Activated CD8-positive, alpha-beta T cell treated with anti-CD3 and anti-CD28 coated beads for 36 hours (primary cell): ENCODE results near the gene MGRN1. TPM values are rescaled to one million over a fixed set of nuclear protein-coding genes. Genes with fewer than 3 reads are reported as not detected.

Source experiments
- ATAC-seq: fragments of 200-7000 bp; cut with Tn5 transposase; one replicate; pipeline ENCODE4 v1.10.0; 2021; ENCODE audit warnings: mild to moderate bottlenecking, moderate library complexity
- CTCF ChIA-PET: fragments of 350-600 bp; sonication (Branson Sonifier 250); formaldehyde crosslinking; loops from one replicate; lab custom pipeline; 2021; ENCODE audit warnings: antibody characterized with exemption; lab: Charles Lee
- POLR2A ChIA-PET: fragments of 350-600 bp; sonication (Branson Sonifier 250); formaldehyde crosslinking; loops from one replicate; lab custom pipeline; 2021; ENCODE audit warnings: antibody characterized with exemption; lab: Charles Lee
- DNase-seq: peaks from one replicate; pipeline ENCODE4 v3.0.0-alpha.2; 2020
- H3K27ac Mint-ChIP-seq: one replicate; pipeline ENCODE4 v1.8.0; 2021; ENCODE audit warnings: mild to moderate bottlenecking, mixed read lengths
- H3K27me3 Mint-ChIP-seq: one replicate; pipeline ENCODE4 v1.8.0; 2021; ENCODE audit warnings: mixed read lengths
- H3K36me3 Mint-ChIP-seq: one replicate; pipeline ENCODE4 v1.8.0; 2021; ENCODE audit warnings: low read depth, mixed read lengths
- H3K4me1 Mint-ChIP-seq: one replicate; pipeline ENCODE4 v1.8.0; 2021; ENCODE audit warnings: low read depth, mixed read lengths
- H3K4me3 Mint-ChIP-seq: one replicate; pipeline ENCODE4 v1.8.0; 2021; ENCODE audit warnings: mild to moderate bottlenecking, moderate library complexity, mixed read lengths
- H3K9me3 Mint-ChIP-seq: one replicate; pipeline ENCODE4 v1.8.0; 2021; ENCODE audit warnings: mixed read lengths
- intact Hi-C: fragments of 100-400 bp; cut with micrococcal nuclease; formaldehyde crosslinking; loops from one replicate; pipeline ENCODE4 v1.10.0; 2022
- total RNA-seq, 2 experiments: library from RNA; stranded (reverse); gene quantifications; one replicate each; pipeline ENCODE4 v1.2.3, GENCODE V29; 2021
- TF ChIP-seq, protein P1 (sequence below): fragments of 200-600 bp; IDR thresholded peaks from one replicate; pipeline ENCODE4 v1.8.0; 2022; ENCODE audit warnings: antibody characterized with exemption, mild to moderate bottlenecking

MGRN1 gene
- total RNA-seq, 2 experiments from 2014 or later = 67.6 to 70.8 TPM

GRCh38 chr16:4608704-4608980, 16.0 kb upstream of the MGRN1 start:
- POLR2A ChIA-PET = no interaction called here
- Mint-ChIP-seq H3K27me3 (no peaks in the 10 kb centered on the region), H3K4me1 (peaks cover 11% of the 10 kb centered on the region), H3K4me3 (no peak overlapping the region), H3K36me3 (no peaks in the 10 kb centered on the region), H3K27ac (no peak overlapping the region), H3K9me3 (no peaks in the 10 kb centered on the region)
- TF ChIP-seq, protein P1, sequence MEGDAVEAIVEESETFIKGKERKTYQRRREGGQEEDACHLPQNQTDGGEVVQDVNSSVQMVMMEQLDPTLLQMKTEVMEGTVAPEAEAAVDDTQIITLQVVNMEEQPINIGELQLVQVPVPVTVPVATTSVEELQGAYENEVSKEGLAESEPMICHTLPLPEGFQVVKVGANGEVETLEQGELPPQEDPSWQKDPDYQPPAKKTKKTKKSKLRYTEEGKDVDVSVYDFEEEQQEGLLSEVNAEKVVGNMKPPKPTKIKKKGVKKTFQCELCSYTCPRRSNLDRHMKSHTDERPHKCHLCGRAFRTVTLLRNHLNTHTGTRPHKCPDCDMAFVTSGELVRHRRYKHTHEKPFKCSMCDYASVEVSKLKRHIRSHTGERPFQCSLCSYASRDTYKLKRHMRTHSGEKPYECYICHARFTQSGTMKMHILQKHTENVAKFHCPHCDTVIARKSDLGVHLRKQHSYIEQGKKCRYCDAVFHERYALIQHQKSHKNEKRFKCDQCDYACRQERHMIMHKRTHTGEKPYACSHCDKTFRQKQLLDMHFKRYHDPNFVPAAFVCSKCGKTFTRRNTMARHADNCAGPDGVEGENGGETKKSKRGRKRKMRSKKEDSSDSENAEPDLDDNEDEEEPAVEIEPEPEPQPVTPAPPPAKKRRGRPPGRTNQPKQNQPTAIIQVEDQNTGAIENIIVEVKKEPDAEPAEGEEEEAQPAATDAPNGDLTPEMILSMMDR = no peak
- DNase-seq = no peak
- intact Hi-C loops = no loop called here
- no peak for ATAC-seq
- CTCF ChIA-PET = interaction anchor here (1.0 kb wide), 1 partner anchor 16 kb away, joined by 3 read pairs; the partner anchor contains the start of gene MGRN1

- intact Hi-C loops = no loop called here
- Mint-ChIP-seq H3K27me3 (no peaks in the 10 kb centered on the region), H3K4me1 (peaks cover 12% of the 10 kb centered on the region), H3K36me3 (no peaks in the 10 kb centered on the region), H3K27ac (no peak overlapping the region), H3K9me3 (no peaks in the 10 kb centered on the region), H3K4me3 (no peak overlapping the region)
- POLR2A ChIA-PET = no interaction called here
- no peak for DNase-seq
- no peak for ATAC-seq
- TF ChIP-seq, protein P1 = no peak
- CTCF ChIA-PET = no interaction called here
Measured at GRCh38 chr16:4609200-4610010, 15.2 kb upstream of the MGRN1 start.

GRCh38 chr16:4610011-4611005, 14.3 kb upstream of the MGRN1 start:
- ATAC-seq (no peak), DNase-seq (no peak)
- intact Hi-C loops = no loop called here
- peaks cover 13% of the 10 kb centered on the region for H3K4me1 Mint-ChIP-seq
- H3K9me3 Mint-ChIP-seq = no peaks in the 10 kb centered on the region
- no peaks in the 10 kb centered on the region for H3K27me3 Mint-ChIP-seq
- TF ChIP-seq, protein P1 = no peak
- H3K36me3 Mint-ChIP-seq = no peaks in the 10 kb centered on the region
- POLR2A ChIA-PET = no interaction called here
- CTCF ChIA-PET = no interaction called here
- H3K4me3 Mint-ChIP-seq = no peak overlapping the region
- H3K27ac Mint-ChIP-seq = no peak overlapping the region

GRCh38 chr16:4611337-4612021, 13.1 kb upstream of the MGRN1 start:
- no peaks in the 10 kb centered on the region for H3K36me3 Mint-ChIP-seq
- DNase-seq (no peak), ATAC-seq (no peak)
- ChIA-PET CTCF (interaction anchor here (1.2 to 3.1 kb wide), 2 partner anchors 13 to 26 kb away, joined by 3 to 16 read pairs; partner anchors contain the start of gene MGRN1), POLR2A (interaction anchor here (1.1 to 1.2 kb wide), 2 partner anchors 105 to 304 kb away, joined by 3 to 4 read pairs; no protein-coding TSS in a partner anchor)
- H3K27me3 Mint-ChIP-seq = no peaks in the 10 kb centered on the region
- H3K4me3 Mint-ChIP-seq = no peak overlapping the region
- no peak overlapping the region for H3K27ac Mint-ChIP-seq
- H3K4me1 Mint-ChIP-seq = peaks cover 21% of the 10 kb centered on the region
- TF ChIP-seq, protein P1 = no peak
- intact Hi-C loops = no loop called here
- no peaks in the 10 kb centered on the region for H3K9me3 Mint-ChIP-seq
